Kidney tubule cell (primary cell): ENCODE data around the gene LCN9.

Experiments used
- DNase-seq: peaks from one replicate; pipeline ENCODE4 v3.0.0-alpha.2; 2018; ENCODE audit warnings: low spot score

The LCN9 gene

DNA sequence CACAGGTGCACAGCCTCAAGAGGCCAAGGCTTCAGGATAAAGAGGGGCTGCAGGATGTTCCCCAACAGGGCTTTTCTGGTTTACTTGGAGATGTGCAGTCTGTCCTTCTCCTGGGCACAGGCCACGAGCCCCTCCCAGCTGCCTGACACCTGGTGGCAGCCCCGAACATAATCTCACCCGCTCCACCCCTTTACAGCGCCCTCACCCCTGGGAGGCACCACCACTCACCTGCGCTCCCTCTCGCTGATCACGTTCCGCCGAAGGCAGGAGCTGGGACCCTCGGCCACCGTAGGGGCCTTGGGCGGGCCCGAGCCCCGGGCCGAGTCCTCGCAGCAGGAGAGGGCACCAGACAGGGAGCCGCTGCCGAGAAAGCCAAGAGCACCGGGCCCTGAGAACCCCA lies 35.7 kb downstream of the LCN9 start:
- no peak for DNase-seq

DNA sequence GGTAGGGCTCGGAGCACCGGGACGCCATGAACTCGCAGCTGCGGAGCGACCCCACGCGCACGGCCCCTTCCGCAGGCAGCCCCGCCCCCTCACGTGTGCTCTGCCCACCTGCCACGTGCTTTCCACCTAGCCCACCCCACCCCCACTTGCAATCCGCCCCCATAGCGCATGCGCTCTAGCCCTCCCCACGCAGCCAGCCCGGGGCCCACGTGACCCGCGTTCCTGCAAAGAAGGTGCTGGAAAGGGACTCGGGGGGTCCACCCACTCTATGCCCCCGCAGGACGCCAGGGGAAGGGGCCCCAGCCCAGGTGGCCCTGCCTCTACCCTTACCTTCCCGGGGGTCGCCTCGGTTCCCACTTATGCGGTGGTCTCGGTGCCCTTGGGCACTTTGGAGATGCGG lies 36.3 kb downstream of the LCN9 start, which contains the start of gene SOHLH1:
Gene SOHLH1, minus strand, starts transcription at position 42 of the 400 bp plus-strand sequence. Its CDS starts 14 bp downstream, at position 28.
- DNase-seq = no peak

DNA sequence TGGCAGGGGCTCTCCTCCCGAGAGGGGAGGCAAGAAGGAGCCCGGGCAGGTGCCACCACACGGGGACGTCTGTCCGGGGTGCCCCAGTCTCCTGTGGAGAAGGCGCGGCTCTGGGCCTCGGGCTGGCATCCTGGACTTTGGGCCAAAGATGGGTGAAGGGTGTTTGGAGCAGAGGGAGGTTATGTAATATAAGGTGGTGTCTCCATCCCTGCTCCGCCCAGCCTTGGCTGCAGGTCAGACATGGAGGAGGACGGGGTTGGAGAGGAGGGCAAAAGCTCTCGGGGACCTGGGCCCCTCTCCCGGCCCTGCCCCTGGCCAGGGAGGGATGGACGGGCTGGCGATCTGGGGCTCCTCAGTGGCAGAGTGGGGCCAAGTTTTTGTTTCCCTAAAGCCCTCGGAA lies 37.4 kb downstream of the LCN9 start:
- DNase-seq = no peak

DNA sequence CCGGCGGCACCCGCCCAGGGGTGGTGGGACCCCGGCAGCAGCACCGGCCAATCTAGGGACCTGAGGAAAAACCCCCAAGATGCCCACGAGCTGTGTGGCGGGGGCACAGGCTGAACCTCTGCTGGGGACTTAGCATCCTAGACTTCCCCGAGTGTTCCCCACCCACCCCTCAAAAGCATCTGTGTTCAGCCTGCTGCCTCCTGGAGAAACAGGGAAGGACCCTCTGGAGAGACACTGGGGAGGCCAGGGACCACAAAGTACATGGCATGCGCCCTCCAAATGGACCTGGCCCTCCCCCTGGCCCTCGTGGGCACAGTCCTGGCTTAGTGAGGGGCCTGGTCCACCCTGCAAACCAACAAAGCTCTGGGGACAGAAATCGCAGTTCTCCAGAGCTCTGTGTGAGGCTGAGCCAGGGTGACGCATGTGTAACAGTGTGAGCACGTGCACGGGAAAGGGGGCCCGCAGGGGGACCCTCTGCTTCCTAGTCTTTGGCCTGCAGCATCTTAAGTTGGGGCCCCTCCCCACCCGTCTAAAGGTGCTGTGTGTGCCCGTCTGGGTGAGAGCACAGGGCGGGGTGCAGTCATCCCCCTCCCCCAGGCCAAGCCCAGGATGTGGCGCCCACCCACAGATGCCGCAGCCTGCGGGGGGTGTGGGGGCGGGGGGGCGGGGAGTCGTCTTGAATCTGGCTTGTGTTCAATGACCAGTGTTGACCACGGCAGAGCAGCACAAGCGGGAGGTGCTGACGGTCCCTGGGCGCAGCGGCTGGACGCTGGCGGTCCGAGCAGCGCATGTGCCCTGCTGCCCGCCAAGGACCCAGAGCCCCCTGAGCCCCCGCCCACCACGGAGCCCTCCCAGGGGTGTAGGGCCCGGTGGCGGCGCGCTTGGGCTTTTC lies 38.2 kb downstream of the LCN9 start:
- DNase-seq = no peak

DNA sequence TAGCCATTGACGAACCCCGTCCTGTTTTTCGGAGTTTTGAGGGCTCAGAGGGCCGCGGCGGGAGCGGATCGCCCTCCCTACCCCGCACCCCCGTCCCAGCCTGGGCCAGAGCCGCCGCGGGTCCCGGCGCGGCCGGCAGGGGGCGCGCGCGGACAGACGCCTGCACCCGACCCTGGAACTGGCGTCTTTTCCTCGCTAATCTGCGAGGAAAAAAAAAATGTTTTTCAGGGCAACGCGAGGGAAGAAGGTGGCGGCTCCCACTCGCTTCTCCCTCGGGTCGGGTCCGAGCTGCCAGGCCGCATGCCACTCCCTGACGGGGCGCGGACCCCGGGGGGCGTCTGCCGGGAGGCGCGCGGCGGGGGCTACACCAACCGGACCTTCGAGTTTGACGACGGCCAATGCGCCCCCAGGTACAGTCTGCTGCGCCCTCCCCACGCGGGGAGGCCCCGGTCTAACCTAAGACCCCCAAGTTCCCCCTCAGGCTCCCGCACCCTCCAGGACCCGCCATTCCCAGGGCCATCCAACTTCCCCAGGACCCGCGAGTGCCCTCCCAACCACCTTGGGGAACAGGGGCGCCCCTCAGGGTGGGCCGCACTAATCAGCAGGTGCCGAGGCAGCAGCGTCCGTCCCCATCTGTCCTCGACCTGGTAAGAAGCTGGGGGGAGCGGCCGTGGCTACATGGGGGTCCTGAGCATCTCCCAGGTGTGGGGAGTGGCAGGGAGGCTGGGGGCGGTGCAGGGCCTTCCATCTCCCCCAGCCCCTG lies 39.0 kb downstream of the LCN9 start, which contains the start of gene KCNT1:
Gene KCNT1, plus strand, starts transcription at position 227 of the 763 bp plus-strand sequence. Its CDS starts 74 bp downstream, at position 301.
- DNase-seq = peak; percentile 37

DNA sequence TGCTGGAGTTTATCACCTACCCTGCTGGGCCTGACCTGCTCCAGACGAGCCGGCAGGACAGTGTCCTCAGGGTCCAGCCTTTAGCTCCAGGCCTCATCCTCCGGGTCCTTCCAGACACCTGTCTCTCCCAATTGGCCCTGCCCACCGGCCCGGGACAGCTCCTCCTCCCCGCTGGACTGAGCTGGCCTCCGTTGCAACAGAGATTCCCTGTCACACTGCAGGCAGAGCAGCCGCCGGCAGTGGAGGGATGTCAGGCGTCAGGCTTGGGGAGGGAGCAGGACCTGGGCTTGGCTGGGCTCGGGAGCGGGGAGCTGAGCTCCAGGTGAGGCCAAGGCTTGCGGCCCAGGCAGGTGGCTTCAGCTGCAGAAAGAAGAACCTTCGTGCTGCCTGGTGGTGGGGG lies 40.6 kb downstream of the LCN9 start:
- no peak for DNase-seq

DNA sequence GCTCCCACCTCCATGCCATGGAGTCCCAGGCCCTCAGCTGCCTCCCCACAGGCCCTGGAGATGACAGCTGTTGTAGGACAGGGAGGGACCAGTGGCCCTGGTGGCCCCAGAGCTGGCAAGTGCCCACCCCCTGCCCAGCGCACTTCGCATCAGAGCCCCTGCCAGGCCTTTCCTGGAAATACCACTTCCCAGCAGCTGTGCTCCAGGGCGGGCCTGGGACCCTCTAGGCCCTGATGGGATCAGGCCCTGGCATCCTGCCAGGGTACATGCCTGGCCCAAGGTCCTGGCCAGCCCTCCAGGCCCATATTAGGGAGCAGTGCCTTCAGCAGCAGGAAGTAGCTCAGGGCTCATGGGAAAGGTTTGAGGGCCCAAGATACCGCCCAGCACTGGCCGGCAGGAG lies 41.4 kb downstream of the LCN9 start:
- DNase-seq = no peak

DNA sequence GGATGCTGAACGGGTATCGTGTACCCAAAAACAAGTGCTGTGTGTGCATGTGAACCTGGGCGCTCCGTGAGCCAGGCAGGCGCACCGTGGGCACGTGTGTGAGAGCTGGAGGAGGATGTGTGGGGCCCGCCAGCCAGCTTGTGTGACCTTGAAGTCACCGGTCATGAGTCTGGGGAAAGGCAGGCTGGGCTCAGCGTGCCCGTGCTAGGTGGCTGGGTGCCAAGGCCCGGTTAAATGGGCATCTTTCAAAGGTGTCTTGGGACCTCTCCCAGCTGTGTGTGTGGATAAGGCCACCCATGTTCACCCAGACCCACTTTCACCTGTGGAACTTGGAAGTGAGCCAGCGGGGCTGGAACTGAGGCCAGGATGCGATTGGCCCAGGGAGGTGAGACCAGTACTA lies 42.3 kb downstream of the LCN9 start:
- no peak for DNase-seq

DNA sequence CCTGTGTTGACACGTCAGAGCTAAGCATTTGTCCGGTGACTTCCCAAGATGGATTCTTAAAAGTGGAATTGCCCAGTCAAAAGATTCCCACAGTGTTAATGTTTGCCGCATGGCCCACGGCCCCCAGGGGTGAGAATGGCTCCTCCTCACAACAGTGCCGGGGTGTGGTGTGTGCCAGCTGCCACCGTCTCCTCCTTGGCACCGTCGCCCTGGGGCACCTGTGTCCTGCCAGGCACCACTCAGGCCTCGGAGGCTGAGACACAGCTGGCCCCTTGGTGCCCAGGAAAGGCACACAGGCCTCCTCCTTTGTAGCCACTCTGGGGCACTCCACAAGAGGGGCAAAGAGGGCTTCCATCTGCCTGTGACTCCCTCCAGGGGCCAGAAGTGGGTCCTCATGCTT lies 43.2 kb downstream of the LCN9 start:
- no peak for DNase-seq

DNA sequence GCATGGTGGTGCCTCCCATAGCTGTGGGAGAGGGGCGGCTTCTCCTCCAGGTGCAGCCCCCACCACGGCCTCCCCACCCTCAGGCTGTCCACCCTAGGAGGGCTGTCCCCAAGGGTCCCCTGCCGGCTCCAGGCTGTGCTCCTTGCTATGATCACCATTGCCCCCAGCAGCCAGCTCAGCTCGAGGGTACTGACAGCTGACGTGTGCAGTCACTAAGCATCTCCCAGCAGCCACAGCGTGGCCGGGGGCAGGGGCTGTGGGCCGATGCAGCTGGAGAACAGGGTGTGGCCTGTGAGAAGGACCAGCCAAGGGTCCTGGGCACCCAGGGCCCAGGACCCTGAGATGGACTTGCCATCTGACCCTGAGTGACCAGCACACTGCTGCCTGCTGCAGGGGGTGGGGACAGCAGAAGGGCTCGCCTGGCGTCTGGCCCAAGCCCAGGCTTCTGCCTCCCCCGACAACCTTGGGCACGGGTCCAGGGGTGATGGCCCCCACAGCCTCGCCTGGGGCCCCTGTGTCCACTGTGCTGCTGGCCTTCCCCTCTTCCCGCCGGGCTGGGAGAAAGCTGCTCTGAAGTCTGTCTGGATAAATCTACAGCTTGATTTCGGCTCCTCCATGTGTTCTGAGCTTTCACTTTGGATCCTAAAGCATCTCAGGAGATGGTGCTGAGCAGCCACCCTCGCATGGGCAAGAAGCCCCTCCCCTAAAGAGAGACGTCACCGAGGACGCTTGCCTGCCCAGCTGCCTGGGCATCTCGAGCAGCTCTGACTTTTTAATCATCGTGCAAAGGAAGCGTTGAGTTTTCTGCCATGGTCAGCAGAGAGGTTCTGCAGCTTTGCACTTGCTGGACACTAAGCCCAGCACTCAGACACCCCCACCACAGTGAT lies 44.4 kb downstream of the LCN9 start:
- no peak for DNase-seq

DNA sequence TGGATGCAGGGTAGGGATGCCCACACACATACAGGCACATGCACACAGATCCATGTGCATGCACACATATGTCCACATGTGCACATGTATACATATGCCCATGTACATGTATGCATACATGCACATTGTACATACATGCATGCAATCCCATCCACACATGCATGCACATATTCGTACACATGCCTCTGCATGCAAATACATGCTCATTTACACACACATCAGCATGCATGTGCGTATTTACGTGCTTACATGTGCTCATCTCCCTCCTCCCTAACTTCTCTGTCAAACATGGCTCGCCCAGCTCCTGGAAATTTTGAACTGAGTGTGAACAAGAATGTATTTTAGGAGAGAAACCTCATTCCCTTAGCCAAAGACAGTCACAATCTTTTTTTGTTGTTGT lies 45.1 kb downstream of the LCN9 start:
- DNase-seq = no peak

DNA sequence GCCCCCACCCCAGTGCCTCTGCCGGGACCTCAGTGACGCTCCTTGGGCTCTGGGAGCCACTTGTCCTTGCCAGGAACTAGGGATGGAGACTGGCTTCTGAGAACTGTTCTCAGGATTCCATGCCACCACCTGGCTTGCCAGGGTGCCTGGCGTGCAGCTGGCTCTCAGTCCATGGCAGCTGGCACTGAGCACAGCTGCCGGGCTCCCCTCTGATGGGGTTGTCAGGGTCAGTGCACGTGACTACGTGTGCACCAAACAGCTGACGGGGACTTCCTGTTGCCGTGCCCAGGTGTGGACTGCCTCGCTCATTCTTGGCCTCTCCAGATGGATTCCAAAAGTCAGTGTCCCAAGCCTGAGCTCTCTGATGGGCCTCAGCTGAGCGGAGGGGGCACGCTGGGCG lies 48.3 kb downstream of the LCN9 start:
- no peak for DNase-seq

DNA sequence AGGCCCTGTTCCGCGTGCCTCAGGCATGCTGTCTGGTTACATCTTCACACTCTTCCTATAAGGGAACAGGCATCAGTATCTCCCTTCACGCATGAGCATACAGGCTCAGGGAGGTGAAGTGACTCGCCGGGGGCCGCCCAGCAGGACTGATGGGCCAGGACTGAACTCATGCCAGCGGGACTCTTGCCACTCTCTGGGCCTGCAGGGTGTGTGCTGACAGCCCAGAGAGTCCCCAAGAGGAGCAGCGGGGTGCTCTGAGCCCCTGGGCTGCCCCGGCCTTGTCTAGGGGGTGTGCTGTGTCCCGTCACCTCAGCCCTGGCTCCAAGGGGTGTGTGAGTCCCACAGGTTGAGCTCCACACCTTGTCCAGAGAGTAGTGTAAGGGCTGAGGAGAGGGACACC lies 48.8 kb downstream of the LCN9 start:
- DNase-seq = no peak

DNA sequence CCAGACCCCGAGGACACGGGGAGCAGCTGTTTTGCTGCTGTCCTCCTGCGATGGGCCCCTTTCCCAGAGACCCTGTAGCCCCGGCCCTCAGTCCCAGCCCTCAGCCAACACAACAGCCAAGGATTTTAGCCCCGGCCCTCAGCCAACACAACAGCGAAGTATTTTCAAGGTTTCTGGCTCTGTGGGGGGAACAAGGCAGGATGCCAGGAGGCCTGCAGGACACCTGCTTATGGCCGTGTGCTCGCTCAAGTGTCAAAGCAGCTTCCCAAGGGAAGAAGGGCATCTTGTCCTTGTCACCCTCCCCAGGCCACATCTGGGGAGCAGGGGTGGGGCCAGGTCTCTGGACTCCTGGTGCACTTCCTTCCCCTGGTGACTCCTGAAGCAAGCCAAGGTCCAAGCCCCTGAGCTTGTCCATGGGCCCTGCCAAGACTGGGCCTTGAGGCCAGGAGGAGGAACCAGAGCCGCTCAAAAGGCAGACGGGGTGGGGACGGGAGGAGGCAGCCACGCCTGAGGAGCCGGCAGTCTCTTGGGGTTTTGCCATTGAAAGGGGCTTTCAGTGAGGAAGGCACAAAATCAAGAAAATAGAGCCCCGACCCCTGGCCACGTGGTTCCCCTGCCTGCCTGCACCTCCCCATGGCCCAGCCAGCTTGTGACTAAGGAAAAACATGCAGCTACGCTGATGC lies 49.6 kb downstream of the LCN9 start:
- no peak for DNase-seq

DNA sequence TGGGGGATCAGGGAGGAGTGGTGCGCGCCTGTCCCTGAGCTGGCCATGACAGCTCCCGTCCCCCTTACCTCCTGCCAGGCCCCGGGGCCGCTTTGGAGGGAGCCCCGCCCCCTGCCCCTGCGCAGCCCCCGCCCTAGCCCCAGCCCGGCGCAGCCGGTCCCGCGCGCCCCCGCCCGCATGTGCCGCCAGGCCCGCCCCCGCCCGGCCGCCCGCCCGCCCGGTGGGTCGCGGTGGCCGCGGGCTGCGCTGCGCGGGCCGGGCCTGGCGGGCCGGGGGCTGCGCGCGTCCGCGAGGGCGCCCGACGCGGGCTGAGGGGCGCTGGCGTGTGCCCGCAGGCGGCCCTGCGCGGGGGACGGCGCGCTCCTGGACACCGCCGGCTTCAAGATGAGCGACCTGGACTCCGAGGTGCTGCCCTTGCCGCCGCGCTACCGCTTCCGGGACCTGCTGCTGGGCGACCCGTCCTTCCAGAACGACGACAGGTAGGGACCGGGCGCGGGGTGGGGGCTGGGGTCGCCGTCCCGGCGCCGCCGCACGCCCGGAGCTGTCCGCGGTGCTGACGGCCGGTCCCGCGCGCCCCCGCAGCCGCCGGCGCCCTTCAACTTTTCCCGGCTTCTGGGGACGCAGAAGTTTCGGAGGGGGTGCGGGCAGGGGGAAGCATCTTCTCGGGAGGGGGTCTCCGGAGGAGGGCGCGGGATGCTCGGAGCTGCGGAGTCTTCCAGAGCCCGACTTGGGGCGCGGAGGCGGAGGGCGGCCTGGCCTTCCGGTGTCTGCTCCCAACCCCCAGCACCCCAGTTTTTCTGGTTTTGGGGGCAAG lies 51.3 kb downstream of the LCN9 start:
- DNase-seq = no peak

DNA sequence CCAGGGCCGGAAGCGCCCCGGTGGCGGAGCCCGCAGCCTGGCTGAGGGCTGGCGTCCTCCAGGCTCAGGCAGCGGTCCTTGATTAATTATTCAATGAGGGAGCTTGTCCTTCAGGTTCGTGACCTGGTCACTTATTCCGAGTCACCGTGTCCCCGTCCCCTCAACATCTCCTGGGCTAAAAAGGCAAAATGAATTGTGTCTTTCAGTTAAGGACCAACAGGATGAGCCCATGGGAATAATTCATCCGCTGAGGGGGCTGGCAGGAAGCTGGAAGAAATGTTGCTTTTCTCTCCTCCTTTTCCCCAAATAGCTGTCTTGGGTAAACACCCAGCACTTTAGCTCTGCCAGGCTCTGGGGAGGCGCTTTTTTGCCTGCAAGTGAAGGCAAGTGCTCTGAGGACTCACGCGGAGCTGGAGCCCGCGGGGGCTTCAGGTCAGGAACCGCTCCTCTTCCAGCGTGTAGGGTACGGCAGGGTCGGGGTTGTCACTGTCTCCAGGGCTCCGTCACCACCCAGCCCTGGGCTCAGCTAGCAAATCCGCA lies 52.0 kb downstream of the LCN9 start:
- DNase-seq = no peak

DNA sequence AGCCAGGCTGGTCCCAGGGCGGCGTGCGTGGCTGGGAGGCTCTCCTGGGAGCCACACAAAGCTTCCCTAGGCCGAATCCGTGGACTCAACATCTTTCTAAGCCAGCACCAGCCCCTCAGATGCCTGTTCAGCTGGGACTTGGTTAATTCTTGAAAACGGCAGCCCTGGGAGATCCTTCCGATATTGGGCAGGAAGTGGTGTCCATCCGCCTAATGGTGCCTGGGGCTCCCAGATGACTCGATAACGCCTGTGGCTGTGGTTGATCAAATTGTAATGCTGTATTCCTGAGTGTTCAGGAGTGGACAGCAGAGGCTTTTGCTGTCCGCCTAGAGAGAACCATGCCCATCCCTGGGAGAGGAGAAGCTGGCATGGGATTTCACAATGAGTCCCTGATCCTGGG lies 52.9 kb downstream of the LCN9 start:
- no peak for DNase-seq
